GM23338 (cell line): ENCODE data around the gene GLB1L. TPM values are rescaled to one million over a fixed set of nuclear protein-coding genes. Genes with fewer than 3 reads are reported as not detected.
A peak's percentile ranks its signal among the peaks of the same experiment; 100 is the strongest.

Experiments
- ATAC-seq: fragments of 200-7000 bp; cut with Tn5 transposase; 3 replicates; pipeline ENCODE4 v1.9.1; 2020
- DNase-seq: peaks from one replicate; pipeline ENCODE4 v3.0.0-alpha.2; 2015; ENCODE audit warnings: low spot score
- H2AFZ ChIP-seq: fragments of 200-600 bp; sonication (generic); 2 replicates; pipeline ENCODE4 v1.8.0; 2016; ENCODE audit warnings: antibody characterized with exemption, mild to moderate bottlenecking, moderate library complexity
- H3F3A ChIP-seq: fragments of 200-600 bp; sonication (generic); replicated peaks from 2 replicates; pipeline ENCODE4 v1.8.0; 2017; ENCODE audit warnings: antibody characterized with exemption, mixed run types, low read depth
- H3K27ac ChIP-seq: fragments of 200-600 bp; sonication (generic); 2 replicates; pipeline ENCODE4 v1.6.1; 2016; ENCODE audit warnings: low read depth
- H3K27me3 ChIP-seq: fragments of 200-600 bp; sonication (generic); 2 replicates; pipeline ENCODE4 v1.8.0; 2016; ENCODE audit warnings: mild to moderate bottlenecking, mixed run types, moderate library complexity; ENCODE audit not compliant: insufficient read depth
- H3K36me3 ChIP-seq: fragments of 200-600 bp; sonication (generic); 2 replicates; pipeline ENCODE4 v1.8.0; 2016; ENCODE audit warnings: mild to moderate bottlenecking; ENCODE audit not compliant: insufficient read depth
- H3K4me1 ChIP-seq: fragments of 200-600 bp; sonication (generic); 2 replicates; pipeline ENCODE4 v1.8.0; 2016; ENCODE audit warnings: mild to moderate bottlenecking, moderate library complexity; ENCODE audit not compliant: insufficient read depth
- H3K4me2 ChIP-seq: fragments of 200-600 bp; sonication (generic); 2 replicates; pipeline ENCODE4 v1.7.1; 2017; ENCODE audit warnings: mixed run types
- H3K4me3 ChIP-seq: fragments of 200-600 bp; sonication (generic); 2 replicates; pipeline ENCODE4 v1.6.1; 2016; ENCODE audit warnings: mixed run types
- H3K79me2 ChIP-seq: fragments of 200-600 bp; sonication (generic); replicated peaks from 2 replicates; pipeline ENCODE4 v1.8.0; 2017; ENCODE audit warnings: mild to moderate bottlenecking; ENCODE audit not compliant: insufficient read depth
- H3K9me2 ChIP-seq: fragments of 200-600 bp; sonication (generic); 2 replicates; pipeline ENCODE4 v1.8.0; 2017; ENCODE audit not compliant: insufficient read depth
- H4K20me1 ChIP-seq: fragments of 200-600 bp; sonication (generic); replicated peaks from 2 replicates; pipeline ENCODE4 v1.8.0; 2017; ENCODE audit warnings: mild to moderate bottlenecking; ENCODE audit not compliant: insufficient read depth
- H3K27ac Mint-ChIP-seq: 2 replicates; pipeline ENCODE4 v1.8.0; 2020; ENCODE audit warnings: inconsistent platforms, mild to moderate bottlenecking, moderate library complexity, mixed read lengths
- H3K27me3 Mint-ChIP-seq: 3 replicates; pipeline ENCODE4 v1.8.0; 2022; ENCODE audit warnings: low read depth, mild to moderate bottlenecking, moderate library complexity, mixed read lengths, inconsistent platforms; ENCODE audit not compliant: insufficient read depth, poor library complexity
- H3K36me3 Mint-ChIP-seq: 3 replicates; pipeline ENCODE4 v1.8.0; 2021; ENCODE audit warnings: low read depth, mild to moderate bottlenecking, inconsistent platforms, moderate library complexity, mixed read lengths
- H3K4me1 Mint-ChIP-seq: 3 replicates; pipeline ENCODE4 v1.8.0; 2020; ENCODE audit warnings: mild to moderate bottlenecking, inconsistent platforms, mixed read lengths
- H3K4me3 Mint-ChIP-seq: 3 replicates; pipeline ENCODE4 v1.8.0; 2021; ENCODE audit warnings: moderate library complexity, mild to moderate bottlenecking, inconsistent platforms, mixed read lengths
- H3K9me3 Mint-ChIP-seq: 3 replicates; pipeline ENCODE4 v1.8.0; 2020; ENCODE audit warnings: moderate library complexity, mild to moderate bottlenecking, inconsistent platforms, mixed read lengths
- ETS1 ChIP-seq: IDR thresholded peaks from 2 replicates; pipeline ENCODE4 v1.6.1; 2016; ENCODE audit warnings: antibody characterized with exemption
- EZH2 ChIP-seq: fragments of 200-600 bp; sonication (generic); IDR thresholded peaks from one replicate; pipeline ENCODE4 v1.8.0; 2017; ENCODE audit warnings: antibody characterized with exemption, mild to moderate bottlenecking, low read depth; ENCODE audit not compliant: unreplicated experiment
- POLR2AphosphoS5 ChIP-seq: IDR thresholded peaks from 2 replicates; pipeline ENCODE4 v1.6.1; 2016; ENCODE audit warnings: antibody characterized with exemption, low read depth
- STAT1 ChIP-seq: IDR thresholded peaks from one replicate; pipeline ENCODE4 v1.6.1; 2016; ENCODE audit warnings: antibody characterized with exemption; ENCODE audit not compliant: unreplicated experiment
- polyA plus RNA-seq: library from polyadenylated mRNA; unstranded; fragments of >200 nt; fragmentation: Nextera tagmentation; extraction: Ambion mirVana; gene quantifications from 2 replicates; pipeline ENCODE4 v1.2.1, GENCODE V29; 2016
- total RNA-seq: library from RNA; depleted of rRNA; stranded (reverse); fragments of >200 nt; shearing (Covaris generic); gene quantifications from 2 replicates; pipeline ENCODE4 v1.2.3, GENCODE V29; 2014

Gene GLB1L
- total and polyA plus RNA-seq, 2 experiments from 2014 or later = 1.7 to 5.4 TPM

- Mint-ChIP-seq H3K27me3 (peaks cover 39% of the 10 kb centered on the region), H3K4me3 (peak overlapping the region; percentile 53), H3K9me3 (no peaks in the 10 kb centered on the region), H3K36me3 (peaks cover 23% of the 10 kb centered on the region), H3K27ac (no peak overlapping the region), H3K4me1 (peaks cover 29% of the 10 kb centered on the region)
- Histone ChIP-seq H3F3A (no peaks in the 10 kb centered on the region; the same call in 1 of the 2 replicates), H3K27ac (no peak overlapping the region), H3K27me3 (peaks cover 48% of the 10 kb centered on the region), H2AFZ (peak overlapping the region; percentile 84; the same call in 1 of the 2 replicates), H3K36me3 (peaks cover 3% of the 10 kb centered on the region; the same call in 1 of the 2 replicates), H3K4me2 (peak overlapping the region; percentile 96), H3K4me1 (peaks cover 7% of the 10 kb centered on the region; the same call in 1 of the 2 replicates), H4K20me1 (no peaks in the 10 kb centered on the region), H3K79me2 (no peaks in the 10 kb centered on the region), H3K9me2 (no peaks in the 10 kb centered on the region), H3K4me3 (peak overlapping the region; percentile 74)
- no peak for DNase-seq
- ATAC-seq = no peak
- TF ChIP-seq ETS1 (no peak), POLR2AphosphoS5 (no peak), EZH2 (peak; percentile 32)
Measured at GRCh38 chr2:219254590-219255201, 9.5 kb upstream of the GLB1L start.

GRCh38 chr2:219253753-219254589 lies 8.7 kb upstream of the GLB1L start, which contains the start of gene TUBA4A:
TUBA4A (minus strand) TSS chr2:219253918; CDS start chr2:219253858, 60 bp downstream.
- H3K27me3 ChIP-seq = peaks cover 48% of the 10 kb centered on the region
- H3K9me2 ChIP-seq = no peaks in the 10 kb centered on the region
- H3K27ac Mint-ChIP-seq = peak within 1 kb of the TSS; percentile 77
- peak within 1 kb of the TSS; percentile 96 for H3K4me2 ChIP-seq
- H3F3A ChIP-seq = no peaks in the 10 kb centered on the region; the same call in 1 of the 2 replicates
- H3K36me3 Mint-ChIP-seq = peaks cover 30% of the 10 kb centered on the region
- ATAC-seq = peak; percentile 78
- H3K4me3 Mint-ChIP-seq = peak within 1 kb of the TSS; percentile 85
- H3K4me1 Mint-ChIP-seq = peaks cover 36% of the 10 kb centered on the region
- DNase-seq = peak; percentile 86
- H3K4me1 ChIP-seq = peaks cover 7% of the 10 kb centered on the region; the same call in 1 of the 2 replicates
- no peaks in the 10 kb centered on the region for H4K20me1 ChIP-seq
- H2AFZ ChIP-seq = peak within 1 kb of the TSS; percentile 84
- TF ChIP-seq POLR2AphosphoS5 (peak; percentile 91), STAT1 (no peak)
- no peaks in the 10 kb centered on the region for H3K79me2 ChIP-seq
- H3K27ac ChIP-seq = no peak within 1 kb of the TSS
- peak within 1 kb of the TSS; percentile 74 for H3K4me3 ChIP-seq
- H3K9me3 Mint-ChIP-seq = no peaks in the 10 kb centered on the region
- H3K36me3 ChIP-seq = peaks cover 3% of the 10 kb centered on the region; the same call in 1 of the 2 replicates
- peaks cover 39% of the 10 kb centered on the region for H3K27me3 Mint-ChIP-seq
